Raji (cell line): ENCODE data around the gene DIS3L2.

ENCODE experiments used
- POLR2A ChIP-seq: IDR thresholded peaks from 2 replicates; pipeline ENCODE4 v1.6.1; 2011; ENCODE audit warnings: low read depth, low read length, control low read depth; ENCODE audit not compliant: insufficient read depth

The DIS3L2 gene

DNA sequence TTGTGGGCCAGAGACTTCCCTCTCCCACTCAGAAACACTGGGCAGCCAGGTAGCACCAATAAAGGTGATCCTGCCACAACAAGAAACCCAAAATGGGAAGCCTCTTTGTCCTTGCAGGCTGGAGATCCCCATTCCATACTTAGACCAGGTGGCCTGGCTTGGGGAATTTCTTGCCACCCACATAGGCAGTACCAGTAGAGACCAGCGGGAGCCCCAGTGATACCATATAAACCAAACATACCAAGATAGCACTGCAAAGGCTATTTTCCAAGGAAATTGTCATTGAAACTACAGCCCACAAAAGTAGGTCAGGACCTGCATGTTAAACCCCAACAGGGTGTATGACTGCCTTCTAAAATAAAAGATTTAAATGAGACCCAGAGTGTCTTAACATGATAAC is 171.6 kb downstream of the DIS3L2 start:
- TF ChIP-seq POLR2A = no peak

DNA sequence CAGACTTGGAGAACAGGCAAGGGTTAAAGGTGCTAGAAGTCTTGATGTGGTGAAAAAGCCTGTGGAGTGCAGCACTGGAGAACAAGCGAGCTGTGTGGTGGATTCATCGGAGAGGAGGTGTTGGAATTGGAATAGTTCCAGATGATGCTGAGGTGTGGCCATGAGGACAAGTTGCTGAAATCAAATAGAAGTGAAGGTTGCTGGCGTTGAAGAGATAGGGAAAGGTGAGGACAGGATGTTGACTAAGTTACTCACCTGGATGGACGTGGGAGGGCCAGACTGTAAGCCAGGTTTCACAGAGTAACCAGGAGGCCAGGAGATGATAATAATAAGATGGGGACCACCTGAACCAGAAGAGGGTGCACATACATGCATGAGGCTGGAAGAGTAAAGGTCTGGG is 173.4 kb downstream of the DIS3L2 start:
- TF ChIP-seq POLR2A = no peak

- TF ChIP-seq POLR2A = no peak
Observed at GRCh38 chr2:232137356-232138147, 176.0 kb downstream of the DIS3L2 start.

DNA sequence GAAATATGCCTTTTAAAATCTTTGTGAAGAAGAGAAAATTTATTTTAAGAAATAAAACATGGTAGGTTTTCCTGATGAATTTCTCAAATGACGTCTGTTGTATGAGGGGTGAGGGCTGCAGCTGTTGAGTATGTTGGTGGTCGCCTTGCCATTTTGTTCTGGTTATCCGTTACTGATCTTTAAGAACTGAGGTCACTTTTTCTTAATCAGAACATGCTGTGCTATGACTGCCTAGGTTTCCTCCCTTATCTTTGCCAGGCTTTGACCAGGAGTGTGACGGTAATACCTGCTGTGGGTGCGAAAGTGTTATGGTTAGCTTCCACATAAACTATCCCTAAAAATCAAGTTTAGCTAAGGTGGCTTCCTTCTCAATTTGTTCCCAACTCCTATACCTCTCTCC is 176.9 kb downstream of the DIS3L2 start:
- TF ChIP-seq POLR2A = no peak

- TF ChIP-seq POLR2A = no peak
Observed at GRCh38 chr2:232139171-232139594, 177.7 kb downstream of the DIS3L2 start.

GRCh38 chr2:232139786-232140562 is 178.5 kb downstream of the DIS3L2 start:
- TF ChIP-seq POLR2A = no peak

- no peak for TF ChIP-seq POLR2A
Observed at GRCh38 chr2:232141591-232141990, 180.1 kb downstream of the DIS3L2 start.

DNA sequence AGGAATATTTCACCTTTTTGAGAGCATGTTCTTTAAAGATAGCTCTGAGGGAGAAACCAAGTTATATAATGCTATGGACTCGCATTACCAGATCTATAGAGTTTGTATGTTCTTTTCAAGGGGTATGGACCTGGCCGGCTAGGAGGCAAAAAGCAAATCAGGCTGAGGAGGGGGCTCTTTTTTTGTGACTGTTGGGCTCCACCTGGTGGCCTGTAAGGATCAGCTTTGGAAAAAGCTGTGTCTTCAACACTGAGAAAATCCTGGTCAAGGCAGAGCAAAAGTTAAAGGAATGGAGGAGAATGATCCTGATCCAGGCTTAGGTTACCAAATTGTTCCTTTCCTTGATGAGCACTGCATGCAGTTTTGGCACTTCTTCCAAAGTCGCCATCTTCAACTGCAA is 180.5 kb downstream of the DIS3L2 start:
- TF ChIP-seq POLR2A = no peak

- no peak for TF ChIP-seq POLR2A
Observed at GRCh38 chr2:232142502-232142901, 181.0 kb downstream of the DIS3L2 start.

DNA sequence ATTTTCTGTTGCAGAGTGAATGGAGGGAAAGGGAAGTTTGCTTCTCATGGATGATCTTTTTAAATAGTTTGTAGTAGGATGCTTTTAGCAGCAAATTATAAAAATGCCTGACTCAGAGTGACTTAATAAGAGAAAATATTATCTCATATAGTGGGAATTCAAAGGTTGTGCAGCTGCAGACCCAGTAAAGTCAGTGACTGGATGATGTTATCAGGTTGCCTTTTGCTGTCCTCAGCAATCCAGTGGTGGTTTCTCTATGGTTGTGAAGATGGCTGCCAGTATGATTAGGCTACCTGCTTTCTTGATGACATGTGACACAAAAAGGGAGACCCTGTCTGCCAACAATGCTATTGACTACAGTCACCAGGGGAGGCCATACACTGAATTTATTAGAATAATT is 184.8 kb downstream of the DIS3L2 start:
- no peak for TF ChIP-seq POLR2A

DNA sequence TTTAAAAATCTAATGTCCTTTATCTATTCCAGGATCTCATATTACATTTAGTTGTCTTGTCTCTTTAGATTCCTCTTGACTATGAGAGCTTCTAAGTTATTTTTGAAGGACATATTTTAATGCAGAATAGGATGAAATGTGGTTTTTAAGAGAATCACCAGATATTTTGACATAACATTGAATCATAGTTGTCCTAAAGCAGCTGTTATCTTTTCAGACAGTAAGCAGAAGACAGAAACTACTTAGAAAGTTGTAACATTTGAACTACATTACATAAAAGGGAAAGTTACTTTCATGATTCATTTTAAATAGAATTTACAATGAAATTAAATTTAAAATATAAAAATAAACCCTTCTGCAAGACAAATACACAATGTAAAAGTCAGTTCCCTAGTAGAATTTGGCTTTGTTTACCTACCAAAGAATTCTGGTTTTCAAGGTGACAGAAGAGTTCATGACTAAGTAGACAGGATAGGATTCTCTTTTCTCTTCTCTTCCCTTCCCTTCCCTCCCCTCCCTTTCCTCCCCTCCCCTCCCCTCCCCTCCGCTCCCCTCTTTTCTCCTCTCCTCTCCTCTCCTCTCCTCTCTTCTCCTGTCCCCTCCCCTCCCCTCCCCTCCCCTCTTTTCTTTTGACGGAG is 186.0 kb downstream of the DIS3L2 start:
- no peak for TF ChIP-seq POLR2A

- TF ChIP-seq POLR2A = no peak
Observed at GRCh38 chr2:232162187-232162586, 200.7 kb downstream of the DIS3L2 start.

GRCh38 chr2:232170396-232170795 is 208.9 kb downstream of the DIS3L2 start:
- no peak for TF ChIP-seq POLR2A

- TF ChIP-seq POLR2A = no peak
Observed at GRCh38 chr2:232174662-232175061, 213.1 kb downstream of the DIS3L2 start.

DNA sequence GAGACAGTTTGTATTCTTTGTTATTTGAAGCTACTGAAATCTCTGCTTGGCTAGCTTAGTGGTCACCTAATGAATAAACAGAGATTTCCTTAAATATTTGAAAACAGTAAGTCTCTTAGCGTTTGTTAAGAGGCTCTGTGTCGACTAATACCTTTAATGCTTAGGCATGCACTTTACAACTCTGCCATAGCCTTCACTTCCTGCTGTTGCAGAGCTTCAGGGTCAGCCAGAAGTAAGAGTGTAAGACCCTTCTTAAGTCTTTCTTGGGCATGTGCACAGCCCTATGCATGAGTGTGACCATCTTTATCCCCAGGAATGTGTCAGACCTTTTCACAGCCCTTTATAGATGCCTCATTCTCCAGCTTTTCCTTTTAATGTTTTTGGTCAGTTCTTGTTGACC is 221.8 kb downstream of the DIS3L2 start:
- TF ChIP-seq POLR2A = no peak

GRCh38 chr2:232184346-232184745 is 222.8 kb downstream of the DIS3L2 start:
- no peak for TF ChIP-seq POLR2A
